GM23338 (cell line): ENCODE results near the gene FKBP5. TPM values are rescaled to one million over a fixed set of nuclear protein-coding genes. Genes with fewer than 3 reads are reported as not detected.

Experiments
- ATAC-seq: fragments of 200-7000 bp; cut with Tn5 transposase; 3 replicates; pipeline ENCODE4 v1.9.1; 2020
- DNase-seq: peaks from one replicate; pipeline ENCODE4 v3.0.0-alpha.2; 2015; ENCODE audit warnings: low spot score
- H2AFZ ChIP-seq: fragments of 200-600 bp; sonication (generic); 2 replicates; pipeline ENCODE4 v1.8.0; 2016; ENCODE audit warnings: antibody characterized with exemption, mild to moderate bottlenecking, moderate library complexity
- H3F3A ChIP-seq: fragments of 200-600 bp; sonication (generic); replicated peaks from 2 replicates; pipeline ENCODE4 v1.8.0; 2017; ENCODE audit warnings: antibody characterized with exemption, mixed run types, low read depth
- H3K27ac ChIP-seq: fragments of 200-600 bp; sonication (generic); 2 replicates; pipeline ENCODE4 v1.6.1; 2016; ENCODE audit warnings: low read depth
- H3K27me3 ChIP-seq: fragments of 200-600 bp; sonication (generic); 2 replicates; pipeline ENCODE4 v1.8.0; 2016; ENCODE audit warnings: mild to moderate bottlenecking, mixed run types, moderate library complexity; ENCODE audit not compliant: insufficient read depth
- H3K36me3 ChIP-seq: fragments of 200-600 bp; sonication (generic); 2 replicates; pipeline ENCODE4 v1.8.0; 2016; ENCODE audit warnings: mild to moderate bottlenecking; ENCODE audit not compliant: insufficient read depth
- H3K4me1 ChIP-seq: fragments of 200-600 bp; sonication (generic); 2 replicates; pipeline ENCODE4 v1.8.0; 2016; ENCODE audit warnings: mild to moderate bottlenecking, moderate library complexity; ENCODE audit not compliant: insufficient read depth
- H3K4me2 ChIP-seq: fragments of 200-600 bp; sonication (generic); 2 replicates; pipeline ENCODE4 v1.7.1; 2017; ENCODE audit warnings: mixed run types
- H3K4me3 ChIP-seq: fragments of 200-600 bp; sonication (generic); 2 replicates; pipeline ENCODE4 v1.6.1; 2016; ENCODE audit warnings: mixed run types
- H3K79me2 ChIP-seq: fragments of 200-600 bp; sonication (generic); replicated peaks from 2 replicates; pipeline ENCODE4 v1.8.0; 2017; ENCODE audit warnings: mild to moderate bottlenecking; ENCODE audit not compliant: insufficient read depth
- H3K9me2 ChIP-seq: fragments of 200-600 bp; sonication (generic); 2 replicates; pipeline ENCODE4 v1.8.0; 2017; ENCODE audit not compliant: insufficient read depth
- H4K20me1 ChIP-seq: fragments of 200-600 bp; sonication (generic); replicated peaks from 2 replicates; pipeline ENCODE4 v1.8.0; 2017; ENCODE audit warnings: mild to moderate bottlenecking; ENCODE audit not compliant: insufficient read depth
- H3K27ac Mint-ChIP-seq: 2 replicates; pipeline ENCODE4 v1.8.0; 2020; ENCODE audit warnings: inconsistent platforms, mild to moderate bottlenecking, moderate library complexity, mixed read lengths
- H3K27me3 Mint-ChIP-seq: 3 replicates; pipeline ENCODE4 v1.8.0; 2022; ENCODE audit warnings: low read depth, mild to moderate bottlenecking, moderate library complexity, mixed read lengths, inconsistent platforms; ENCODE audit not compliant: insufficient read depth, poor library complexity
- H3K36me3 Mint-ChIP-seq: 3 replicates; pipeline ENCODE4 v1.8.0; 2021; ENCODE audit warnings: low read depth, mild to moderate bottlenecking, inconsistent platforms, moderate library complexity, mixed read lengths
- H3K4me1 Mint-ChIP-seq: 3 replicates; pipeline ENCODE4 v1.8.0; 2020; ENCODE audit warnings: mild to moderate bottlenecking, inconsistent platforms, mixed read lengths
- H3K4me3 Mint-ChIP-seq: 3 replicates; pipeline ENCODE4 v1.8.0; 2021; ENCODE audit warnings: moderate library complexity, mild to moderate bottlenecking, inconsistent platforms, mixed read lengths
- H3K9me3 Mint-ChIP-seq: 3 replicates; pipeline ENCODE4 v1.8.0; 2020; ENCODE audit warnings: moderate library complexity, mild to moderate bottlenecking, inconsistent platforms, mixed read lengths
- CREB1 ChIP-seq: fragments of 250-450 bp; sonication (Bioruptor Pico); IDR thresholded peaks from 2 replicates; pipeline ENCODE4 v1.5.0; 2020; ENCODE audit warnings: low read depth, mild to moderate bottlenecking, moderate library complexity
- CTCF ChIP-seq, 2 experiments: fragments of 200-600 bp in 1 of 2; sonication (generic) in 1 of 2; conservative IDR thresholded peaks; 2 replicates each; pipeline versions ENCODE4 v1.5.1 to v1.6.1; 2016 to 2017; ENCODE audit warnings: antibody characterized with exemption in 2 of 2, low read depth in 2 of 2, mild to moderate bottlenecking in 2 of 2, moderate library complexity in 1 of 2
- EZH2 ChIP-seq: fragments of 200-600 bp; sonication (generic); IDR thresholded peaks from one replicate; pipeline ENCODE4 v1.8.0; 2017; ENCODE audit warnings: antibody characterized with exemption, mild to moderate bottlenecking, low read depth; ENCODE audit not compliant: unreplicated experiment
- EZH2phosphoT487 ChIP-seq: fragments of 200-600 bp; sonication (generic); IDR thresholded peaks from one replicate; pipeline ENCODE4 v1.8.1; 2018; ENCODE audit warnings: antibody characterized with exemption; ENCODE audit not compliant: unreplicated experiment
- JUNB ChIP-seq: IDR thresholded peaks from one replicate; pipeline ENCODE4 v1.6.1; 2016; ENCODE audit warnings: antibody characterized with exemption; ENCODE audit not compliant: unreplicated experiment
- NANOG ChIP-seq: IDR thresholded peaks from 2 replicates; pipeline ENCODE4 v1.6.1; 2016; ENCODE audit warnings: antibody characterized with exemption, borderline replicate concordance
- POLR2AphosphoS5 ChIP-seq: IDR thresholded peaks from 2 replicates; pipeline ENCODE4 v1.6.1; 2016; ENCODE audit warnings: antibody characterized with exemption, low read depth
- REST ChIP-seq: IDR thresholded peaks from one replicate; pipeline ENCODE4 v1.6.1; 2018; ENCODE audit warnings: antibody characterized with exemption; ENCODE audit not compliant: unreplicated experiment
- STAT1 ChIP-seq: IDR thresholded peaks from one replicate; pipeline ENCODE4 v1.6.1; 2016; ENCODE audit warnings: antibody characterized with exemption; ENCODE audit not compliant: unreplicated experiment
- ZNF114 ChIP-seq: fragments of 250-450 bp; sonication (Bioruptor Pico); IDR thresholded peaks from 2 replicates; pipeline ENCODE4 v1.5.0; 2020; ENCODE audit warnings: mild to moderate bottlenecking, moderate library complexity
- ZNF331 ChIP-seq: fragments of 250-450 bp; sonication (Bioruptor Pico); IDR thresholded peaks from 2 replicates; pipeline ENCODE4 v1.5.0; 2020; ENCODE audit warnings: low read depth, mild to moderate bottlenecking, moderate library complexity
- ZNF462 ChIP-seq: fragments of 250-450 bp; sonication (Bioruptor Pico); IDR thresholded peaks from 2 replicates; pipeline ENCODE4 v1.5.0; 2020; ENCODE audit warnings: mild to moderate bottlenecking, moderate library complexity
- polyA plus RNA-seq: library from polyadenylated mRNA; unstranded; fragments of >200 nt; fragmentation: Nextera tagmentation; extraction: Ambion mirVana; gene quantifications from 2 replicates; pipeline ENCODE4 v1.2.1, GENCODE V29; 2016
- total RNA-seq: library from RNA; depleted of rRNA; stranded (reverse); fragments of >200 nt; shearing (Covaris generic); gene quantifications from 2 replicates; pipeline ENCODE4 v1.2.3, GENCODE V29; 2014
- TF ChIP-seq, protein P1 (sequence below): IDR thresholded peaks from 2 replicates; pipeline ENCODE4 v1.6.1; 2016; ENCODE audit warnings: antibody characterized with exemption

Gene FKBP5
- total and polyA plus RNA-seq, 2 experiments from 2014 or later, result 19.8 to 28.6 TPM

DNA sequence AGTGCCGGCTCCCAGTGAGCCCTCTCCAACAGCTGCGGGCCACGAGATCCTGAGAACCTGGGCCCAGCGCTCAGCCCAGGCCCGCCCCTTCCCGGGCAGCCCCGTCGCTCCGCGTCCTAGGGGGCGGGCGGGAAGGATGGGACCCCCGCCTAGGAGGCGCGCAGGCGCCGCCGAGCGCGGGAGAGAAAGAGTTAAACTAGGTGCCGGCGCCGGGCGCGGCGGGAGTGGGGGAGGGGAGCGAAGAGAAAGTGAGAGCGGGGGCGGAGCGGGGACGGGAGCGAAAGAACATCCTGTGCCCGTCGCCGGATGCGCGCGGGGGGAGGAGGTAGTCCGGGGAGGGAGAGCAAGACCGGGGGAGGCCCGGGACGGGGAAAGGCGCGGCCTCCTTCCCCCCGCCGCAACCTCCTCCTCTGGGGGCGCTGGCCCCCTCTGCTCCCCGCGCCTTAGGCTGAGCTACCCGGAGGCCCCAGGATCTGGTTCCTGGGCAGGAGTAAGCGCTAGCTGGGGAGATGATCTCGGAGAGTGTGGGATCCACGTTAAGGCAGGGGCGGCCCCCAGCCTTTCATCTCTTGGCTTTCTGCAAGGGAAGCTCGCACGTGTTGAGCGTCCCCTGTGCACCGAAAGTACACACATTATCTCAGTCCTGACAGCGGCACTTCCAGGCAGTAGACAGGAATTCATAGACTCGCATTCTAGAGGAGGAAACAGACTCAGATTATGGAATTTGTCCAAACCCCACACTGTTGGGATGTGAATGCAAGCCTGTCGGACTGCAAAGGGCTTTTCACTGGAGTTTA is 43.2 kb upstream of the FKBP5 start:
- Histone ChIP-seq H4K20me1 (no peaks in the 10 kb centered on the region), H3F3A (peaks cover 30% of the 10 kb centered on the region), H3K27me3 (peaks cover 4% of the 10 kb centered on the region), H3K9me2 (no peaks in the 10 kb centered on the region), H3K4me2 (peak overlapping the region; percentile 89), H2AFZ (peak overlapping the region; percentile 89), H3K4me3 (peak overlapping the region; percentile 92), H3K4me1 (peaks cover 37% of the 10 kb centered on the region), H3K36me3 (no peaks in the 10 kb centered on the region; the same call in 1 of the 2 replicates), H3K79me2 (no peaks in the 10 kb centered on the region), H3K27ac (peak overlapping the region; percentile 99)
- Mint-ChIP-seq H3K4me1 (peaks cover 41% of the 10 kb centered on the region), H3K9me3 (no peaks in the 10 kb centered on the region), H3K27ac (peak overlapping the region; percentile 94), H3K4me3 (peak overlapping the region; percentile 81), H3K36me3 (no peaks in the 10 kb centered on the region; the same call in 2 of the 3 replicates), H3K27me3 (peaks cover 21% of the 10 kb centered on the region)
- peak; percentile 36 for ATAC-seq
- peak; percentile 97 for DNase-seq
- TF ChIP-seq JUNB (no peak), ZNF462 (CRISPR knock-in tag) (no peak), ZNF331 (CRISPR knock-in tag) (no peak), ZNF114 (CRISPR knock-in tag) (no peak), STAT1 (no peak), CTCF (conservative IDR thresholded peaks at IDR 0.05; ENCODE audit: low read depth in 2 of 2) (0 out of 4 replicates have a peak, but pooled peaks of 1 of the 2 experiments have one; percentile 12), EZH2 (no peak), REST (no peak), NANOG (no peak), CREB1 (CRISPR knock-in tag) (peak; percentile 45), POLR2AphosphoS5 (peak; percentile 57), EZH2phosphoT487 (no peak)
- TF ChIP-seq, protein P1, sequence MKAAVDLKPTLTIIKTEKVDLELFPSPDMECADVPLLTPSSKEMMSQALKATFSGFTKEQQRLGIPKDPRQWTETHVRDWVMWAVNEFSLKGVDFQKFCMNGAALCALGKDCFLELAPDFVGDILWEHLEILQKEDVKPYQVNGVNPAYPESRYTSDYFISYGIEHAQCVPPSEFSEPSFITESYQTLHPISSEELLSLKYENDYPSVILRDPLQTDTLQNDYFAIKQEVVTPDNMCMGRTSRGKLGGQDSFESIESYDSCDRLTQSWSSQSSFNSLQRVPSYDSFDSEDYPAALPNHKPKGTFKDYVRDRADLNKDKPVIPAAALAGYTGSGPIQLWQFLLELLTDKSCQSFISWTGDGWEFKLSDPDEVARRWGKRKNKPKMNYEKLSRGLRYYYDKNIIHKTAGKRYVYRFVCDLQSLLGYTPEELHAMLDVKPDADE, result peak; percentile 30
